ENCODE measurements around the gene ZMAT3.

- TF ChIP-seq TAF1 (conservative IDR thresholded peaks at IDR 0.05) (no peak), CTCF (IDR thresholded peaks at IDR 0.05; ENCODE audit: low read depth, low read length, missing input control) (no peak), YY1 (IDR thresholded peaks at IDR 0.05) (no peak), SP1 (IDR thresholded peaks at IDR 0.05) (no peak), RAD21 (IDR thresholded peaks at IDR 0.05) (no peak), FOXA1 (IDR thresholded peaks at IDR 0.05) (no peak), NR2F2 (IDR thresholded peaks at IDR 0.05) (no peak), REST (IDR thresholded peaks at IDR 0.05) (no peak), GABPA (IDR thresholded peaks at IDR 0.05 in 1 of 2, conservative IDR thresholded peaks at IDR 0.05 in 1 of 2) (no peak), JUND (IDR thresholded peaks at IDR 0.05) (no peak), EGR1 (IDR thresholded peaks at IDR 0.05; ENCODE audit: low read depth in 2 of 2) (no peak), FOXA2 (IDR thresholded peaks at IDR 0.05) (no peak)
- TF ChIP-seq, protein P1, sequence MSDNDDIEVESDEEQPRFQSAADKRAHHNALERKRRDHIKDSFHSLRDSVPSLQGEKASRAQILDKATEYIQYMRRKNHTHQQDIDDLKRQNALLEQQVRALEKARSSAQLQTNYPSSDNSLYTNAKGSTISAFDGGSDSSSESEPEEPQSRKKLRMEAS (IDR thresholded peaks at IDR 0.05): no peak
- TF ChIP-seq, protein P2, sequence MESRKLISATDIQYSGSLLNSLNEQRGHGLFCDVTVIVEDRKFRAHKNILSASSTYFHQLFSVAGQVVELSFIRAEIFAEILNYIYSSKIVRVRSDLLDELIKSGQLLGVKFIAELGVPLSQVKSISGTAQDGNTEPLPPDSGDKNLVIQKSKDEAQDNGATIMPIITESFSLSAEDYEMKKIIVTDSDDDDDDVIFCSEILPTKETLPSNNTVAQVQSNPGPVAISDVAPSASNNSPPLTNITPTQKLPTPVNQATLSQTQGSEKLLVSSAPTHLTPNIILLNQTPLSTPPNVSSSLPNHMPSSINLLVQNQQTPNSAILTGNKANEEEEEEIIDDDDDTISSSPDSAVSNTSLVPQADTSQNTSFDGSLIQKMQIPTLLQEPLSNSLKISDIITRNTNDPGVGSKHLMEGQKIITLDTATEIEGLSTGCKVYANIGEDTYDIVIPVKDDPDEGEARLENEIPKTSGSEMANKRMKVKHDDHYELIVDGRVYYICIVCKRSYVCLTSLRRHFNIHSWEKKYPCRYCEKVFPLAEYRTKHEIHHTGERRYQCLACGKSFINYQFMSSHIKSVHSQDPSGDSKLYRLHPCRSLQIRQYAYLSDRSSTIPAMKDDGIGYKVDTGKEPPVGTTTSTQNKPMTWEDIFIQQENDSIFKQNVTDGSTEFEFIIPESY (IDR thresholded peaks at IDR 0.05): no peak
Observed at GRCh38 chr3:179056326-179056725, 15.3 kb downstream of the ZMAT3 start.

Data from liver (tissue), 3 donors.